Measurements from ENCODE around the gene ARHGDIA. TPM values are rescaled to one million over a fixed set of nuclear protein-coding genes. Genes with fewer than 3 reads are reported as not detected.

ARHGDIA gene
- total and polyA plus RNA-seq, 2 of the 8 experiments (the other 6 are each of a cell fraction or from before 2014, with no cell fraction given), result 62.4 to 217 TPM

DNA sequence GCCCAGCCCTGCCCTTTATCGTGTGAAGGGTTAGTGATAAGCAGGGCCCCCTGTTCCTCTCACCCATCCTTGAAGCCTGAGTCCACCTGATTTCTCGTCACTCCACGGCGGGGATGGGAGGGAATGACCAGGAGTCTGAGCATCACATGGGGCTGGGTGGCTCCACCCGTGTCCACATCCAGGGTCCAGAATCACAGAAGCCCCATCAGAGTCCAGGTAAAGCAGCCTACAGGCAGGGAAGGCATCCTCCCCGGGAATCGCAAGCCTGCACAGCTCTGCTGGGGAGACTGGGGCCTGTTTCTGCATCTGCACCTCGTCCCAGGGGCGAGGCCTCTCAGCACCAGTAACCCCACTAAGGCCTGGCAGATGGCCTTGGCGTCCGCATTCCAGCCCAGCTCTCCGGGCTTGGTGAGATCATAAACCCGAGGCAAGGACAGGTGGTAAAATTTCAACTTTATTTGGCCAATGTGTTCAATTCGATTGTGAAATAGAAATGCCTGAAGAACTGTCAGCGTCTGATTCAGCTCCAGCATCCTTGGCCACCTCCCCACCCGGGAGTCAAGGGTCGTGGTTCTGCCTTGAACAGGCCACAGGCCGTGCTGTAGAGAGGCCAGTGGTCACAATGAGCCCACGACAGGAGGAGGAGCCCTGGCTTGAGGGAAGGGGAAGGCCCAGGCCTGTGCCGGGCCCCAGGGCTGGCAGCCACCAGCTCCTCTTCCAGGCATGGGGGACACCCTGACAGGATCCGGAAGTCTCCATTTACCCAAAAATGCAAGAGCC is 28.2 kb downstream of the ARHGDIA start:
- Histone ChIP-seq H3K9me3 (ENCODE audit: insufficient read depth in 2 of 2, low read depth in 1 of 2, low read length in 1 of 2) (no peaks in the 10 kb centered on the region), H3K23ac (ENCODE audit: insufficient read length) (no peak overlapping the region), H4K20me1 (replicated peaks in 1 of 2; ENCODE audit: control insufficient read depth in 1 of 2, insufficient read depth in 2 of 2, low read length in 2 of 2) (peaks cover 2 to 13% of the 10 kb centered on the region in 2 experiments), H2BK20ac (ENCODE audit: low read length) (no peak overlapping the region), H3K18ac (ENCODE audit: extremely low read depth, low read length) (no peak overlapping the region), H3K79me1 (ENCODE audit: low read depth, low read length) (no peaks in the 10 kb centered on the region), H3K4me2 (ENCODE audit: insufficient read depth in 1 of 2, low read depth in 2 of 2, low read length in 2 of 2) (no peak overlapping the region), H4K91ac (replicated peaks; ENCODE audit: insufficient read length, low read length) (no peak overlapping the region), H2BK5ac (ENCODE audit: low read depth, low read length) (no peak overlapping the region), H3K14ac (ENCODE audit: insufficient read length) (no peak overlapping the region), H3K56ac (replicated peaks; ENCODE audit: insufficient read length, low read depth, low read length) (no peak overlapping the region), H2BK15ac (ENCODE audit: low read length) (no peak overlapping the region), H3K27me3 (replicated peaks in 1 of 4; ENCODE audit: control insufficient read depth in 3 of 4, extremely low read depth in 1 of 4, insufficient read depth in 3 of 4, low read length in 3 of 4) (no peaks in the 10 kb centered on the region; a peak in 2 of 7 replicates), H3K4me3 (ENCODE audit: extremely low read depth in 1 of 4, insufficient read depth in 2 of 4, low read depth in 3 of 4, low read length in 4 of 4) (no peak overlapping the region), H2BK120ac (replicated peaks; ENCODE audit: low read depth, low read length) (no peak overlapping the region), H3K79me2 (ENCODE audit: control insufficient read depth in 1 of 2, insufficient read depth in 2 of 2, low read length in 2 of 2) (no peaks in the 10 kb centered on the region), H3K9ac (replicated peaks in 1 of 4; ENCODE audit: extremely low read depth in 1 of 4, low read depth in 3 of 4, low read length in 3 of 4) (no peak overlapping the region), H2AFZ (ENCODE audit: low read length) (no peak overlapping the region), H2AK5ac (ENCODE audit: low read depth, low read length) (no peak overlapping the region), H3K36me3 (ENCODE audit: control insufficient read depth in 2 of 4, insufficient read depth in 4 of 4, low read length in 3 of 4) (peaks cover 12 to 44% (median 34%) of the 10 kb centered on the region in 4 experiments), H4K8ac (ENCODE audit: extremely low read depth, insufficient read depth, low read length) (no peak overlapping the region), H3K4me1 (replicated peaks in 1 of 4; ENCODE audit: control insufficient read depth in 3 of 4, insufficient read depth in 4 of 4, low read length in 3 of 4) (peaks cover 0 to 3% (median 0%) of the 10 kb centered on the region in 4 experiments; a peak in 2 of 7 replicates), H4K5ac (ENCODE audit: insufficient read length, low read depth, low read length) (no peak overlapping the region), H2BK12ac (ENCODE audit: low read depth, low read length) (no peak overlapping the region), H3K23me2 (ENCODE audit: low read depth, low read length) (no peaks in the 10 kb centered on the region), H3K4ac (replicated peaks; ENCODE audit: insufficient read length, low read depth, low read length) (no peak overlapping the region), H3K27ac (ENCODE audit: low read depth, low read length) (no peak overlapping the region)
- ChIA-PET CTCF (ENCODE audit: partially characterized antibody) (interaction anchor here (1.3 to 1.6 kb wide), 4 partner anchors 9 to 118 kb away, joined by 3 to 8 read pairs (median 3); partner anchors contain the start of gene ARHGDIA), POLR2A (ENCODE audit: partially characterized antibody) (interaction anchor here (1.1 to 5.7 kb wide), 12 partner anchors 9 to 82 kb away, joined by 3 to 37 read pairs (median 5); partner anchors contain the start of genes MCRIP1, P4HB and PPP1R27)
- no peak for FAIRE-seq
- WGBS, 2 experiments (ENCODE audit: extremely low coverage in 1 of 2, insufficient coverage in 1 of 2, insufficient read length in 1 of 2, insufficient replicate concordance in 2 of 2, low coverage in 1 of 2, low lambda C conversion rate in 2 of 2, missing lambda C conversion rate in 1 of 2), result 94% methylated on average over 21 of the region's 21 CpGs; no CpG with 5 or more reads in 1 of the 2 experiments
- DNase-seq (ENCODE audit: low read depth in 1 of 2, low spot score in 2 of 2), result no peak
- TF ChIP-seq POLR2AphosphoS5 (IDR thresholded peaks at IDR 0.05; ENCODE audit: low read depth, low read length), result 0 out of 2 replicates have a peak, but pooled peaks have one; percentile 7
